Measurements from ENCODE around the gene DDA1. TPM values are rescaled to one million over a fixed set of nuclear protein-coding genes. Genes with fewer than 3 reads are reported as not detected.

DDA1 gene
- total RNA-seq, 1 experiment from 2014 or later, result 72.5 TPM

- CTCF ChIA-PET, result interaction anchor here (0.5 to 0.6 kb wide), 2 partner anchors 11 to 218 kb away, joined by 4 read pairs; no protein-coding TSS in a partner anchor
- intact Hi-C loops (cut with micrococcal nuclease; ENCODE audit: unreplicated experiment), result no loop called here
- H3K9me2 ChIP-seq (ENCODE audit: insufficient read depth), result no peaks in the 10 kb centered on the region
- peaks cover 44% of the 10 kb centered on the region; the same call in 1 of the 2 replicates for H3F3A ChIP-seq (ENCODE audit: insufficient read depth, low read depth)
- POLR2A ChIA-PET (ENCODE audit: unreplicated experiment), result interaction anchor here (0.7 kb wide), 2 partner anchors 9 to 26 kb away, joined by 5 read pairs; no protein-coding TSS in a partner anchor
- no peak for TF ChIP-seq EZH2 (IDR thresholded peaks at IDR 0.05; ENCODE audit: low read depth)
- no peak for TF ChIP-seq CTCF (conservative IDR thresholded peaks at IDR 0.05)
- H3K4me1 ChIP-seq (replicated peaks; ENCODE audit: insufficient read depth), result peaks cover 32% of the 10 kb centered on the region
- peaks cover 18% of the 10 kb centered on the region for H3K79me2 ChIP-seq (ENCODE audit: low read depth)
- H3K27ac ChIP-seq, result no peak within 1 kb of the TSS
- no peaks in the 10 kb centered on the region for H3K27me3 ChIP-seq (ENCODE audit: insufficient read depth, low read depth)
- peak within 1 kb of the TSS; percentile 79 for H3K4me3 ChIP-seq
- H3K4me2 ChIP-seq, result peak within 1 kb of the TSS; percentile 80
- H2AFZ ChIP-seq, result peak within 1 kb of the TSS; percentile 85
- no peaks in the 10 kb centered on the region; the same call in 1 of the 2 replicates for H4K20me1 ChIP-seq (ENCODE audit: insufficient read depth)
- DNase-seq, result peak; percentile 92 to 96
- no peaks in the 10 kb centered on the region for H3K9me3 ChIP-seq (ENCODE audit: insufficient read depth, low read depth)
- H3K36me3 ChIP-seq (ENCODE audit: low read depth), result no peaks in the 10 kb centered on the region
- BruUV-seq (replicated peaks), result no TSS peak
Observed at GRCh38 chr19:17334414-17335409, 25.3 kb downstream of the DDA1 start, which contains the start of gene ANO8. Gene ANO8, minus strand, starts transcription at chr19:17334855. Its CDS starts 185 bp downstream, at chr19:17334670.

GRCh38 chr19:17335575-17335974 is 26.2 kb downstream of the DDA1 start:
- H3K9me3 ChIP-seq (ENCODE audit: insufficient read depth, low read depth), result no peaks in the 10 kb centered on the region
- POLR2A ChIA-PET (ENCODE audit: unreplicated experiment), result interaction anchor here (0.7 kb wide), 1 partner anchor 10 kb away, joined by 5 read pairs; no protein-coding TSS in a partner anchor
- intact Hi-C loops (cut with micrococcal nuclease; ENCODE audit: unreplicated experiment), result no loop called here
- H3K4me2 ChIP-seq, result peak overlapping the region; percentile 80
- no peaks in the 10 kb centered on the region for H3K36me3 ChIP-seq (ENCODE audit: low read depth)
- peaks cover 49% of the 10 kb centered on the region; the same call in 1 of the 2 replicates for H3F3A ChIP-seq (ENCODE audit: insufficient read depth, low read depth)
- H3K27ac ChIP-seq, result no peak overlapping the region
- no peak overlapping the region for H2AFZ ChIP-seq
- no peaks in the 10 kb centered on the region; the same call in 1 of the 2 replicates for H4K20me1 ChIP-seq (ENCODE audit: insufficient read depth)
- H3K27me3 ChIP-seq (ENCODE audit: insufficient read depth, low read depth), result no peaks in the 10 kb centered on the region
- no peaks in the 10 kb centered on the region for H3K9me2 ChIP-seq (ENCODE audit: insufficient read depth)
- H3K4me1 ChIP-seq (replicated peaks; ENCODE audit: insufficient read depth), result peaks cover 32% of the 10 kb centered on the region
- no TSS peak for BruUV-seq (replicated peaks)
- peaks cover 18% of the 10 kb centered on the region for H3K79me2 ChIP-seq (ENCODE audit: low read depth)
- TF ChIP-seq EZH2 (IDR thresholded peaks at IDR 0.05; ENCODE audit: low read depth) (no peak), CTCF (conservative IDR thresholded peaks at IDR 0.05) (no peak)
- CTCF ChIA-PET, result interaction anchor here (0.6 kb wide), 1 partner anchor 10 kb away, joined by 4 read pairs; no protein-coding TSS in a partner anchor
- 0 out of 2 replicates have a peak overlapping the region, but pooled peaks have one; percentile 79 for H3K4me3 ChIP-seq
- DNase-seq, result no peak

Measured in PC-9 (cell line).